DOHH2 (cell line): ENCODE data around the gene POU4F3.

Source experiments
- CTCF ChIP-seq: fragments of 200-600 bp; sonication (generic); IDR thresholded peaks from one replicate; pipeline ENCODE4 v1.5.1; 2014; ENCODE audit warnings: antibody characterized with exemption, mild to moderate bottlenecking, low read depth, low read length; ENCODE audit not compliant: poor library complexity, severe bottlenecking
- EZH2phosphoT487 ChIP-seq: fragments of 200-600 bp; sonication (generic); IDR thresholded peaks from 2 replicates; pipeline ENCODE4 v1.6.1; 2017; ENCODE audit warnings: borderline replicate concordance, mild to moderate bottlenecking, antibody characterized with exemption, low read length, moderate library complexity, mixed read lengths

GRCh38 chr5:146388386-146388785, 49.7 kb downstream of the POU4F3 start:
- TF ChIP-seq CTCF (no peak), EZH2phosphoT487 (no peak)
